ENCODE measurements around the gene PTTG1.
A peak's percentile ranks its signal among the peaks of the same experiment; 100 is the strongest.

The PTTG1 gene

GRCh38 chr5:160421625-160422258 is at the start of gene PTTG1:
PTTG1 (plus strand) TSS chr5:160421855; CDS start chr5:160422313, 458 bp downstream.
- DNase-seq = peak; percentile 84 to 90

- DNase-seq = no peak
Measured at GRCh38 chr5:160375166-160375565, 46.5 kb upstream of the PTTG1 start.

GRCh38 chr5:160375701-160376100 is 46.0 kb upstream of the PTTG1 start:
- no peak for DNase-seq

GRCh38 chr5:160376416-160376815 is 45.2 kb upstream of the PTTG1 start:
- no peak for DNase-seq

GRCh38 chr5:160377651-160378050 is 44.0 kb upstream of the PTTG1 start:
- DNase-seq = no peak

GRCh38 chr5:160378330-160378729 is 43.3 kb upstream of the PTTG1 start:
- DNase-seq = no peak

GRCh38 chr5:160379511-160379910 is 42.1 kb upstream of the PTTG1 start:
- DNase-seq = no peak

- no peak for DNase-seq
Measured at GRCh38 chr5:160380041-160380440, 41.6 kb upstream of the PTTG1 start.

GRCh38 chr5:160382346-160382745 is 39.3 kb upstream of the PTTG1 start:
- DNase-seq = no peak

- DNase-seq = no peak
Measured at GRCh38 chr5:160384681-160385080, 37.0 kb upstream of the PTTG1 start.

- DNase-seq = no peak
Measured at GRCh38 chr5:160385496-160385895, 36.2 kb upstream of the PTTG1 start.

- no peak for DNase-seq
Measured at GRCh38 chr5:160387445-160387844, 34.2 kb upstream of the PTTG1 start.

- peak; percentile 45 to 51 for DNase-seq
Measured at GRCh38 chr5:160390787-160391696, 30.6 kb upstream of the PTTG1 start.

- DNase-seq = no peak
Measured at GRCh38 chr5:160395111-160395510, 26.5 kb upstream of the PTTG1 start.

GRCh38 chr5:160397492-160397891 is 24.2 kb upstream of the PTTG1 start:
- no peak for DNase-seq

- DNase-seq = no peak
Measured at GRCh38 chr5:160398806-160399205, 22.8 kb upstream of the PTTG1 start.

GRCh38 chr5:160399402-160400353 is 22.0 kb upstream of the PTTG1 start, which contains the start of gene FAM200C:
FAM200C (minus strand) TSS chr5:160400054; CDS start chr5:160395490, 4,564 bp downstream.
- DNase-seq = peak; percentile 70 to 74

- DNase-seq = peak; percentile 84 to 88
Measured at GRCh38 chr5:160418561-160419457, 2.8 kb upstream of the PTTG1 start, which contains the start of gene SLU7. SLU7 (minus strand) TSS chr5:160419081; CDS start chr5:160415294, 3,787 bp downstream.

GRCh38 chr5:160419458-160420330 is 2.0 kb upstream of the PTTG1 start:
- no peak for DNase-seq

GRCh38 chr5:160420331-160420610 is 1.4 kb upstream of the PTTG1 start:
- DNase-seq = no peak

- no peak for DNase-seq
Measured at GRCh38 chr5:160423099-160423498, 1.4 kb downstream of the PTTG1 start.

Data from AML-193 (cell line).